ENCODE data around the gene ECHDC3. TPM values are rescaled to one million over a fixed set of nuclear protein-coding genes. Genes with fewer than 3 reads are reported as not detected.

Gene ECHDC3
- total and polyA plus RNA-seq, 2 of the 8 experiments (the other 6 are each of a cell fraction or from before 2014, with no cell fraction given), result 15.6 to 19.9 TPM

- no peak overlapping the region for H2AK5ac ChIP-seq (ENCODE audit: low read depth, low read length)
- H2BK12ac ChIP-seq (ENCODE audit: low read depth, low read length), result no peak overlapping the region
- no peaks in the 10 kb centered on the region for H3K27me3 ChIP-seq (replicated peaks in 1 of 4; ENCODE audit: control insufficient read depth in 3 of 4, extremely low read depth in 1 of 4, insufficient read depth in 3 of 4, low read length in 3 of 4)
- H3K27ac ChIP-seq (ENCODE audit: low read depth, low read length), result no peak overlapping the region
- H3K79me2 ChIP-seq (ENCODE audit: control insufficient read depth in 1 of 2, insufficient read depth in 2 of 2, low read length in 2 of 2), result no peaks in the 10 kb centered on the region
- no peak overlapping the region for H3K4me3 ChIP-seq (ENCODE audit: extremely low read depth in 1 of 4, insufficient read depth in 2 of 4, low read depth in 3 of 4, low read length in 4 of 4)
- H2AFZ ChIP-seq (ENCODE audit: low read length), result peak overlapping the region; percentile 70; the same call in 1 of the 2 replicates
- peaks cover 0 to 7% (median under 1%) of the 10 kb centered on the region in 4 experiments; a peak in 2 of 7 replicates for H3K4me1 ChIP-seq (replicated peaks in 1 of 4; ENCODE audit: control insufficient read depth in 3 of 4, insufficient read depth in 4 of 4, low read length in 3 of 4)
- H3K9me3 ChIP-seq (ENCODE audit: insufficient read depth in 2 of 2, low read depth in 1 of 2, low read length in 1 of 2), result no peaks in the 10 kb centered on the region
- WGBS, 2 experiments (ENCODE audit: extremely low coverage in 1 of 2, insufficient coverage in 1 of 2, insufficient read length in 1 of 2, insufficient replicate concordance in 2 of 2, low coverage in 1 of 2, low lambda C conversion rate in 2 of 2, missing lambda C conversion rate in 1 of 2), result 89% methylated on average over 7 of the region's 7 CpGs; no CpG with 5 or more reads in 1 of the 2 experiments
- H2BK15ac ChIP-seq (ENCODE audit: low read length), result no peak overlapping the region
- no peaks in the 10 kb centered on the region for H3K23me2 ChIP-seq (ENCODE audit: low read depth, low read length)
- H4K8ac ChIP-seq (ENCODE audit: extremely low read depth, insufficient read depth, low read length), result no peak overlapping the region
- H3K4me2 ChIP-seq (ENCODE audit: insufficient read depth in 1 of 2, low read depth in 2 of 2, low read length in 2 of 2), result no peak overlapping the region
- no peak overlapping the region for H2BK20ac ChIP-seq (ENCODE audit: low read length)
- H4K20me1 ChIP-seq (replicated peaks in 1 of 2; ENCODE audit: control insufficient read depth in 1 of 2, insufficient read depth in 2 of 2, low read length in 2 of 2), result no peaks in the 10 kb centered on the region
- no peaks in the 10 kb centered on the region for H3K36me3 ChIP-seq (ENCODE audit: control insufficient read depth in 2 of 4, insufficient read depth in 4 of 4, low read length in 3 of 4)
- H3K9ac ChIP-seq (replicated peaks in 1 of 4; ENCODE audit: extremely low read depth in 1 of 4, low read depth in 3 of 4, low read length in 3 of 4), result no peak overlapping the region
- DNase-seq (ENCODE audit: low read depth in 1 of 2, low spot score in 2 of 2), result no peak
- H3K56ac ChIP-seq (replicated peaks; ENCODE audit: insufficient read length, low read depth, low read length), result no peak overlapping the region
- no peak overlapping the region for H2BK120ac ChIP-seq (replicated peaks; ENCODE audit: low read depth, low read length)
- no peak overlapping the region for H3K14ac ChIP-seq (ENCODE audit: insufficient read length)
- no peak overlapping the region for H3K18ac ChIP-seq (ENCODE audit: extremely low read depth, low read length)
- H3K79me1 ChIP-seq (ENCODE audit: low read depth, low read length), result no peaks in the 10 kb centered on the region
- no peak overlapping the region for H2BK5ac ChIP-seq (ENCODE audit: low read depth, low read length)
- ChIA-PET POLR2A (ENCODE audit: partially characterized antibody) (no interaction called here), CTCF (ENCODE audit: partially characterized antibody) (interaction anchor here (0.9 to 3.0 kb wide), 7 partner anchors 10 to 100 kb away, joined by 3 to 20 read pairs (median 6); partner anchors contain the start of gene PROSER2)
- FAIRE-seq, result no peak
- no peak for TF ChIP-seq TEAD4 (IDR thresholded peaks at IDR 0.05; ENCODE audit: low read depth, low read length)
- TF ChIP-seq TCF12 (IDR thresholded peaks at IDR 0.05; ENCODE audit: low read depth, low read length), result no peak
- no peak for TF ChIP-seq HDAC6 (IDR thresholded peaks at IDR 0.05; ENCODE audit: low read depth, low read length)
- no peak for TF ChIP-seq SP2 (IDR thresholded peaks at IDR 0.05; ENCODE audit: low read length)
- H4K5ac ChIP-seq (ENCODE audit: insufficient read length, low read depth, low read length), result no peak overlapping the region
- H4K91ac ChIP-seq (replicated peaks; ENCODE audit: insufficient read length, low read length), result no peak overlapping the region
- no peak overlapping the region for H3K23ac ChIP-seq (ENCODE audit: insufficient read length)
- no peak overlapping the region for H3K4ac ChIP-seq (replicated peaks; ENCODE audit: insufficient read length, low read depth, low read length)
Observed at GRCh38 chr10:11813177-11813576, 71.0 kb downstream of the ECHDC3 start.

Other genes starting within 250 kb of the ECHDC3 start
- gene USP6NL, start 130.7 kb upstream of the ECHDC3 start, total RNA-seq (2021; fragmentation: NEBNext Ultra II Directional; extraction: Animal tissue kit (Norgen Biotek cat#: 25700)), result 27.6 and 28.8 TPM in 2 replicates
- 9.8 and 10.9 TPM in 2 replicates for gene USP6NL, start 130.7 kb upstream of the ECHDC3 start, polyA plus RNA-seq (2011; rRNA removed)
- gene PROSER2, start 81.0 kb downstream of the ECHDC3 start, total RNA-seq (2021; fragmentation: NEBNext Ultra II Directional; extraction: Animal tissue kit (Norgen Biotek cat#: 25700)), result 11.6 and 13.7 TPM in 2 replicates
- gene PROSER2, start 81.0 kb downstream of the ECHDC3 start, polyA plus RNA-seq (2011; rRNA removed), result 3.9 and 6.5 TPM in 2 replicates

Measured in H1 (cell line).